ENCODE results near the gene MGAT1.

GRCh38 chr5:180844432-180844831 lies 41.8 kb upstream of the MGAT1 start:
- TF ChIP-seq SUZ12 (IDR thresholded peaks at IDR 0.05; ENCODE audit: extremely low read depth, insufficient read depth, insufficient read length) (no peak), ZNF274 (IDR thresholded peaks at IDR 0.05; ENCODE audit: low read depth, low read length) (no peak), YY1 (IDR thresholded peaks at IDR 0.05; ENCODE audit: insufficient read depth, insufficient read length) (no peak)

All from NT2/D1 (cell line).